ENCODE data around the gene ILDR2. TPM values are rescaled to one million over a fixed set of nuclear protein-coding genes. Genes with fewer than 3 reads are reported as not detected.

The ILDR2 gene
- total and polyA plus RNA-seq, 12 donors: 0.07 to 1.1 (median 0.20) TPM; not detected in 2

DNA sequence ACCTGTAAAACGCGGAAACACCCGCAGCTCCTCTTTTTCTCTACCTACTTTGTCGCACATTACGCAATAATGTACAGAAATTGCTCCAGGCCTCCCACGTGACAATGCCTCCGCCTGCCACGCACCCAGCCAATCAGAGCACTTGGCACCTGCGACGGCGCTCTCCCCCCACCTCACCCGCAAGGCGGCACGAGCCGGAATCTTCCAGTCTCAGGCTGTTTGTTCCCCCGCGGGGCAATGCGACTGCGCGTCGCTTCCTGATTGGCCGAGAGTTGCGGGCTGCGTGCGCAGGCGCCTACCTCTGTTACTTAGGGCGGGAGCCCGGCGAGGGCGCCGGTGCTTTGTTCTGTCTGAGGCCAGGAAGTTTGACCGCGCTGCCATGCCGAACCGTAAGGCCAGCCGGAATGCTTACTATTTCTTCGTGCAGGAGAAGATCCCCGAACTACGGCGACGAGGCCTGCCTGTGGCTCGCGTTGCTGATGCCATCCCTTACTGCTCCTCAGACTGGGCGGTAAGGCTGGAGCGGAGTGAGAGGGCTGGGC is 13.7 kb upstream of the ILDR2 start, which contains the start of gene MAEL:
Gene MAEL (plus strand): TSS at position 307 of the 542 bp plus-strand sequence. CDS start 73 bp downstream, at position 380.
- WGBS, 4 donors: 89 to 92% (median 90%) methylated on average over 43 to 45 of the region's 45 CpGs
- H3K9me3 ChIP-seq (replicated peaks in 1 of 3): no peaks in the 10 kb centered on the region
- no peak within 1 kb of the TSS for H3K27ac ChIP-seq
- H3K4me3 ChIP-seq: no peak within 1 kb of the TSS
- TF ChIP-seq, protein P1, sequence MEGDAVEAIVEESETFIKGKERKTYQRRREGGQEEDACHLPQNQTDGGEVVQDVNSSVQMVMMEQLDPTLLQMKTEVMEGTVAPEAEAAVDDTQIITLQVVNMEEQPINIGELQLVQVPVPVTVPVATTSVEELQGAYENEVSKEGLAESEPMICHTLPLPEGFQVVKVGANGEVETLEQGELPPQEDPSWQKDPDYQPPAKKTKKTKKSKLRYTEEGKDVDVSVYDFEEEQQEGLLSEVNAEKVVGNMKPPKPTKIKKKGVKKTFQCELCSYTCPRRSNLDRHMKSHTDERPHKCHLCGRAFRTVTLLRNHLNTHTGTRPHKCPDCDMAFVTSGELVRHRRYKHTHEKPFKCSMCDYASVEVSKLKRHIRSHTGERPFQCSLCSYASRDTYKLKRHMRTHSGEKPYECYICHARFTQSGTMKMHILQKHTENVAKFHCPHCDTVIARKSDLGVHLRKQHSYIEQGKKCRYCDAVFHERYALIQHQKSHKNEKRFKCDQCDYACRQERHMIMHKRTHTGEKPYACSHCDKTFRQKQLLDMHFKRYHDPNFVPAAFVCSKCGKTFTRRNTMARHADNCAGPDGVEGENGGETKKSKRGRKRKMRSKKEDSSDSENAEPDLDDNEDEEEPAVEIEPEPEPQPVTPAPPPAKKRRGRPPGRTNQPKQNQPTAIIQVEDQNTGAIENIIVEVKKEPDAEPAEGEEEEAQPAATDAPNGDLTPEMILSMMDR (IDR thresholded peaks at IDR 0.05): no peak
- no peak for TF ChIP-seq POLR2A (IDR thresholded peaks at IDR 0.05)
- no peaks in the 10 kb centered on the region for H3K36me3 ChIP-seq (replicated peaks in 1 of 2)
- DNase-seq: no peak
- intact Hi-C loops (cut with DNase I): no loop called here
- no peaks in the 10 kb centered on the region for H3K27me3 ChIP-seq
- no peaks in the 10 kb centered on the region for H3K4me1 ChIP-seq (replicated peaks in 1 of 2)

DNA sequence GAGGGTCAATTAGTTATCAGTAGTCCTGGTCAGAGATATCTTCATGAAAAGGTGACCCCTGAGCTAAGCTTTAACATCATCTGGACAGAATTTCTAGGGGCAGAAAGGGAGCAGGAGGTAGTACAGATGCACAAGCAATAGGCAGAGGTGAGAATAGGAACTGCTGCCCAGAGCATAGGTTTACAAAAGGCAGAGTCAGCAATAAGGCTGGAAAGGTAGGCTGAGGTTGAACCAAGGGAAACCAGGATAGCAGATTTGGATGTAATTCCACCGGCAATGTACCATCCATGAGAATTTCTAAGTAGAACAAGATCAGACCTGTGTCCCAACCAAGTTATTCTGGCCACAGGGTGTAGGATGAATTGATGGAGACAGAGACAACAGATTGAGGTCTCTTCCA is 6.2 kb upstream of the ILDR2 start:
- no peaks in the 10 kb centered on the region for H3K4me1 ChIP-seq (replicated peaks in 1 of 2)
- no peak overlapping the region for H3K4me3 ChIP-seq
- intact Hi-C loops (cut with DNase I): no loop called here
- H3K27me3 ChIP-seq: no peaks in the 10 kb centered on the region
- 89 to 100% (median 95%) methylated on average over 1 of the region's 1 CpG for WGBS, 4 donors
- no peak overlapping the region for H3K27ac ChIP-seq
- DNase-seq: no peak
- H3K36me3 ChIP-seq (replicated peaks in 1 of 2): no peaks in the 10 kb centered on the region
- no peaks in the 10 kb centered on the region for H3K9me3 ChIP-seq (replicated peaks in 1 of 3)
- TF ChIP-seq, protein P1 (IDR thresholded peaks at IDR 0.05): no peak
- no peak for TF ChIP-seq POLR2A (IDR thresholded peaks at IDR 0.05)

DNA sequence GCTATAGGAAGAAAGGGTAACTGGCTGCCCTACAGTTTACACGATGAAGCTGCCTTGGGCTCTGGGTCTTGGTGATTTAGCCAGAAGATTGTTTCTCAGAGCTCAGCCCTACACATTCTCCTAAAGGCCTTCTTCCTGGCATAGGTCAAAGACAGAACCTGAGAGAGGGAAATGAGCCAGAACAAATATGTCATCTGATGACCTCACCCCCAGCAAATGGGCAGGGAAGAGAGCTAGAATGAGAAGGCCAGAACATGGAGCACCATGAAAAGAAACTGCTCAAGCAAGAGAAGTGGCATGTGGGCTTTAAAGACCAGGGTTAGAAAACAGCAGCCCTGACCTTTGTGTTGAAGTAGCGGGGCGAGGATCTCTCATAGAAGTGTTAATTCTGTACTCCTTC is 5.5 kb upstream of the ILDR2 start:
- intact Hi-C loops (cut with DNase I): no loop called here
- 81 to 91% (median 86%) methylated on average over 3 of the region's 3 CpGs for WGBS, 4 donors
- TF ChIP-seq, protein P1 (IDR thresholded peaks at IDR 0.05): no peak
- no peak for TF ChIP-seq POLR2A (IDR thresholded peaks at IDR 0.05)
- Histone ChIP-seq H3K36me3 (replicated peaks in 1 of 2) (no peaks in the 10 kb centered on the region), H3K27me3 (no peaks in the 10 kb centered on the region), H3K4me3 (no peak overlapping the region), H3K27ac (no peak overlapping the region), H3K9me3 (replicated peaks in 1 of 3) (no peaks in the 10 kb centered on the region), H3K4me1 (replicated peaks in 1 of 2) (no peaks in the 10 kb centered on the region)
- no peak for DNase-seq

DNA sequence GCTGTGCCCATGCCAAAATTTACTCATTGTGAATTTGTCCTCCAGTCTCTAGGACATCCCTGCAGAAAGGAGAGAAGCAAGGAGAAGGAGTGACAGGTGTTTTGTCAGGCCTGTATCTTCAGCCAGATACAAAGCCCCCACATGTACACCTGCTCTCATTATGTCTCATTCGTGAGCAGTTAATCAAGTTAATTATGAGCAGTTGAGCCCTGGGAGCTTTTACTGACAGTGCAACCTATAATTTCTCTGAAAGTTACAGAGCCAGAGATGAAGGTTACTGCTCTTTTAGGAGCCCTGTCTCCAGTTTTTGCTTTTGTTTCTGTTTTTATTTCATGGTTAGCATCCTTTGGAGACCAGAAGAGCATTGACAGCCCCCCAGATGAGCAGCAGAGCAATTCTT is 5.0 kb upstream of the ILDR2 start:
- 56 to 81% (median 66%) methylated on average over 1 of the region's 1 CpG for WGBS, 4 donors
- Histone ChIP-seq H3K27ac (no peak overlapping the region), H3K36me3 (replicated peaks in 1 of 2) (no peaks in the 10 kb centered on the region), H3K4me1 (replicated peaks in 1 of 2) (no peaks in the 10 kb centered on the region), H3K27me3 (no peaks in the 10 kb centered on the region), H3K9me3 (replicated peaks in 1 of 3) (no peaks in the 10 kb centered on the region), H3K4me3 (no peak overlapping the region)
- TF ChIP-seq, protein P1 (IDR thresholded peaks at IDR 0.05): no peak
- no peak for TF ChIP-seq POLR2A (IDR thresholded peaks at IDR 0.05)
- no peak for DNase-seq
- intact Hi-C loops (cut with DNase I): no loop called here

All from adrenal gland (tissue), 12 donors.